AG04450 (cell line): ENCODE results near the gene EPHA6. TPM values are rescaled to one million over a fixed set of nuclear protein-coding genes. Genes with fewer than 3 reads are reported as not detected.

Source experiments
- CTCF ChIA-PET: fragments of 300-600, 350-600 bp; formaldehyde crosslinking; extraction: SDS; loops from one replicate; lab custom pipeline; 2022; ENCODE audit warnings: antibody characterized with exemption, inconsistent platforms; lab: Charles Lee
- POLR2A ChIA-PET: fragments of 350-600 bp; formaldehyde crosslinking; extraction: SDS; loops from one replicate; lab custom pipeline; 2021; ENCODE audit warnings: antibody characterized with exemption, inconsistent platforms; lab: Yijun Ruan, JAX
- DNase-seq: peaks from one replicate; pipeline ENCODE4 v3.0.0-alpha.2; 2011; ENCODE audit warnings: low read depth, low spot score
- H3K27ac ChIP-seq: one replicate; pipeline ENCODE4 v1.5.1; 2012; ENCODE audit warnings: low read depth, low read length, control low read depth
- H3K27me3 ChIP-seq: one replicate; pipeline ENCODE4 v1.6.0; 2012; ENCODE audit warnings: low read length; ENCODE audit not compliant: control insufficient read depth, insufficient read depth
- H3K4me3 ChIP-seq: 2 replicates; pipeline ENCODE4 v1.5.1; 2011; ENCODE audit warnings: mild to moderate bottlenecking, low read depth, low read length, control low read depth
- H3K9me3 ChIP-seq: 2 replicates; pipeline ENCODE4 v1.5.1; 2012; ENCODE audit warnings: low read length; ENCODE audit not compliant: control insufficient read depth, insufficient read depth
- polyA plus RNA-seq: library from polyadenylated mRNA; depleted of rRNA; stranded (reverse); fragments of >200 nt; gene quantifications from 2 replicates; pipeline ENCODE4 v1.2.3, GENCODE V29; 2011
- TF ChIP-seq, protein P1 (sequence below): IDR thresholded peaks from 2 replicates; pipeline ENCODE4 v1.5.1; 2011; ENCODE audit warnings: low read depth, low read length, control low read depth, inconsistent platforms

The EPHA6 gene
- polyA plus RNA-seq, 1 experiment = not detected

DNA sequence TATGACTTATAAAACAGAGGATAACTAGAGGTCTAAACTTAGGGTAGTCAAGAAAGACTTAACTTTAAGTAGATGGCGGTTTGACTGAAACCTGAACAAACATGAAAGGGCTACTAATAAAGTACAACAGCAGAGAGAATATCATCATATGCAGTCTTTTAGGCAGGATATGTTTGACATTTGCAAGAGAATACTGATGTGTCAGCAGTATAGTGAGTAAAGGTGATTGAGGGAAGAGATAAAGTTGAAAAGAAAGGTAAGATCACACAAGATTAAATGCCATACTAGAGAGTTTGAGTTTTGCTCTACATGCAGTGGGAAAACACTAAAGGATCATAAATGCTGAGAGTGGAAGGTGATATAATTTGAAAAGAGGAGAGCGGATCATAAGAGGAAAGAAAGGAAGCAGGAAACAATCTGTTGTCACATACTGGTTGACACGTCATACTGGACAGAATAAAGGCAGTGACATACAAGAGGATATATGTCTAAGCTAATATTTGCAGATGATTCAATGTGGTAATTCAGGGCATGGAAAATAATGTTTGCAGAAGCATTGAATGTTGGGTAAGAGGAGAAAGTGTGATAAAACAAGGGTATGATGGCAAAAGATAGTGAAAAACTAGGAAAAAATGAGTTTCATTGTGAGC lies 223.0 kb downstream of the EPHA6 start:
- POLR2A ChIA-PET = no interaction called here

GRCh38 chr3:97043411-97043810 lies 229.0 kb downstream of the EPHA6 start:
- Histone ChIP-seq H3K27me3 (no peaks in the 10 kb centered on the region), H3K9me3 (peaks cover 7% of the 10 kb centered on the region; the same call in 1 of the 2 replicates), H3K27ac (no peak overlapping the region), H3K4me3 (no peak overlapping the region)
- ChIA-PET CTCF (no interaction called here), POLR2A (no interaction called here)
- DNase-seq = no peak
- TF ChIP-seq, protein P1, sequence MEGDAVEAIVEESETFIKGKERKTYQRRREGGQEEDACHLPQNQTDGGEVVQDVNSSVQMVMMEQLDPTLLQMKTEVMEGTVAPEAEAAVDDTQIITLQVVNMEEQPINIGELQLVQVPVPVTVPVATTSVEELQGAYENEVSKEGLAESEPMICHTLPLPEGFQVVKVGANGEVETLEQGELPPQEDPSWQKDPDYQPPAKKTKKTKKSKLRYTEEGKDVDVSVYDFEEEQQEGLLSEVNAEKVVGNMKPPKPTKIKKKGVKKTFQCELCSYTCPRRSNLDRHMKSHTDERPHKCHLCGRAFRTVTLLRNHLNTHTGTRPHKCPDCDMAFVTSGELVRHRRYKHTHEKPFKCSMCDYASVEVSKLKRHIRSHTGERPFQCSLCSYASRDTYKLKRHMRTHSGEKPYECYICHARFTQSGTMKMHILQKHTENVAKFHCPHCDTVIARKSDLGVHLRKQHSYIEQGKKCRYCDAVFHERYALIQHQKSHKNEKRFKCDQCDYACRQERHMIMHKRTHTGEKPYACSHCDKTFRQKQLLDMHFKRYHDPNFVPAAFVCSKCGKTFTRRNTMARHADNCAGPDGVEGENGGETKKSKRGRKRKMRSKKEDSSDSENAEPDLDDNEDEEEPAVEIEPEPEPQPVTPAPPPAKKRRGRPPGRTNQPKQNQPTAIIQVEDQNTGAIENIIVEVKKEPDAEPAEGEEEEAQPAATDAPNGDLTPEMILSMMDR = no peak

More for the DNA sequence above, 223.0 kb downstream of the EPHA6 start:
- no peak overlapping the region for H3K4me3 ChIP-seq
- H3K9me3 ChIP-seq = 0 out of 2 replicates have a peak, but pooled peaks cover 4% of the 10 kb centered on the region
- H3K27ac ChIP-seq = no peak overlapping the region
- CTCF ChIA-PET = no interaction called here
- no peaks in the 10 kb centered on the region for H3K27me3 ChIP-seq
- no peak for DNase-seq
- TF ChIP-seq, protein P1 = no peak

GRCh38 chr3:97057365-97057764 lies 243.0 kb downstream of the EPHA6 start:
- DNase-seq = no peak
- Histone ChIP-seq H3K9me3 (peaks cover 3% of the 10 kb centered on the region; the same call in 1 of the 2 replicates), H3K27ac (no peak overlapping the region), H3K4me3 (no peak overlapping the region), H3K27me3 (no peaks in the 10 kb centered on the region)
- POLR2A ChIA-PET = no interaction called here
- CTCF ChIA-PET = no interaction called here
- TF ChIP-seq, protein P1 = no peak

DNA sequence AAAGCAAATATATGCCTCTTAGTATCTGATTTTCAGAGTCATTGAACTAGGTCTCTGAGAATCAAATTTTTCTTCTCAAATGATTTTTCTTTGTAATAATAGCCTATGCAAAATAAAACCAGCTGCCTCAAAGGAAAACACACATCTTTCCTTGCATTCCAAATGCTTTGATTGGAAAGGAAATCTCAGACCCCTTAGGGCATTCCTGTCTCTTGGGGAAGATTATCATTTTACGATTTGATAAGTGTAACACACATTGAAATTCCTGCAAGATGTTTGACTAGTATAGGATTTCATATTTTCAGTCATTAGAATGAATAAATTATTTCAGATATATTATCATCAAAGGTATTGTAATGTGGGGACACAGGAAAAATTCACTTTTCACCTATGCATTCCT lies 244.8 kb downstream of the EPHA6 start:
- ChIA-PET CTCF (no interaction called here), POLR2A (no interaction called here)
- TF ChIP-seq, protein P1 = no peak
- peaks cover 3% of the 10 kb centered on the region; the same call in 1 of the 2 replicates for H3K9me3 ChIP-seq
- H3K4me3 ChIP-seq = no peak overlapping the region
- DNase-seq = no peak
- H3K27ac ChIP-seq = no peak overlapping the region
- H3K27me3 ChIP-seq = no peaks in the 10 kb centered on the region

DNA sequence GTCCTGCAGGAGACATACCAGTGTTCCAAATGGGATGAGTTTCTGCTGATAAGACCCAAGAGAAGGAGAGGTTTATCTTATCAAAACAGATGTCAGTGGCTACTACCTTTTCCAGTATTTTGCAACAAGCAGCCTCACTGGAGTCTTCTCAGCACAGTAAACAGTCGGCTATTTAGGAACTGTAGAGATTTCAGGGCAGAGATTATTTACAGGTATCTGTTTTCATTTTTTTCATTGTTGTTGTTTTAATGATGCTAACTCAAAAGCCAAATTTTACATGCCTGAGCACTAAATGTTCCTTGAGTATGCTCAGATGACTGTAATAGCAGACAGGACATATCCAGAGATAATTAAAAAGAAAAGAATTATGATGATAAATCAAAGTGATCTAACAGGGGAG lies 252.1 kb downstream of the EPHA6 start:
- DNase-seq = no peak
- no peak overlapping the region for H3K4me3 ChIP-seq
- TF ChIP-seq, protein P1 = no peak
- ChIA-PET CTCF (no interaction called here), POLR2A (no interaction called here)
- peaks cover 3% of the 10 kb centered on the region; the same call in 1 of the 2 replicates for H3K9me3 ChIP-seq
- H3K27ac ChIP-seq = no peak overlapping the region
- no peaks in the 10 kb centered on the region for H3K27me3 ChIP-seq
